ENCODE data around the gene CALHM5.

CALHM5 gene

GRCh38 chr6:116528133-116528532 is 16.7 kb downstream of the CALHM5 start:
- Histone ChIP-seq H3K4me1 (ENCODE audit: control insufficient read depth, insufficient read depth, low read length) (peaks cover 41% of the 10 kb centered on the region), H3K4me3 (ENCODE audit: low read depth, low read length) (no peak overlapping the region), H3K36me3 (ENCODE audit: control insufficient read depth in 2 of 2, insufficient read depth in 1 of 2, low read length in 2 of 2) (no peaks in the 10 kb centered on the region), H3K27ac (ENCODE audit: extremely low read depth, low read depth, low read length) (no peak overlapping the region), H3K9me3 (ENCODE audit: control insufficient read depth, insufficient read depth, low read depth, low read length) (no peaks in the 10 kb centered on the region)
- peak; percentile 60; the same call in 1 of the 2 replicates for TF ChIP-seq PRDM10 (tag by site-specific recombination; IDR thresholded peaks at IDR 0.05)
- TF ChIP-seq PBX3 (CRISPR knock-in tag; IDR thresholded peaks at IDR 0.05): no peak
- ChIA-PET CTCF (interaction anchor here (0.6 to 2.2 kb wide), 5 partner anchors 12 to 118 kb away, joined by 3 to 16 read pairs (median 5); partner anchors contain the start of gene CALHM5), POLR2A (no interaction called here)

GRCh38 chr6:116528780-116529179 is 17.3 kb downstream of the CALHM5 start:
- ChIA-PET CTCF (interaction anchor here (0.6 to 2.2 kb wide), 8 partner anchors 11 to 241 kb away, joined by 3 to 16 read pairs (median 4); partner anchors contain the start of gene CALHM5), POLR2A (no interaction called here)
- Histone ChIP-seq H3K27ac (ENCODE audit: extremely low read depth, low read depth, low read length) (no peak overlapping the region; the same call in 1 of the 2 replicates), H3K9me3 (ENCODE audit: control insufficient read depth, insufficient read depth, low read depth, low read length) (no peaks in the 10 kb centered on the region), H3K4me3 (ENCODE audit: low read depth, low read length) (no peak overlapping the region), H3K36me3 (ENCODE audit: control insufficient read depth in 2 of 2, insufficient read depth in 1 of 2, low read length in 2 of 2) (no peaks in the 10 kb centered on the region), H3K4me1 (ENCODE audit: control insufficient read depth, insufficient read depth, low read length) (peaks cover 41% of the 10 kb centered on the region)
- TF ChIP-seq ZNF449 (tag by site-specific recombination; IDR thresholded peaks at IDR 0.05): 0 out of 2 replicates have a peak, but pooled peaks have one; percentile 27
- TF ChIP-seq ZIC2 (tag by site-specific recombination; IDR thresholded peaks at IDR 0.05): no peak
- no peak for TF ChIP-seq INSM2 (tag by site-specific recombination; IDR thresholded peaks at IDR 0.05)

GRCh38 chr6:116529466-116530290 is 18.2 kb downstream of the CALHM5 start:
- ChIA-PET CTCF (interaction anchor here (0.7 to 2.2 kb wide), 10 partner anchors 14 to 261 kb away, joined by 3 to 20 read pairs (median 6); partner anchors contain the start of gene CALHM5), POLR2A (interaction anchor here (1.2 kb wide), 2 partner anchors 18 to 41 kb away, joined by 4 to 8 read pairs; partner anchors contain the start of genes CALHM5 and RWDD1)

More at GRCh38 chr6:116529466-116530290, 18.2 kb downstream of the CALHM5 start:
- TF ChIP-seq ZNF341 (tag by site-specific recombination; IDR thresholded peaks at IDR 0.05; ENCODE audit: low read depth): 0 out of 2 replicates have a peak, but pooled peaks have one; percentile 10
- TF ChIP-seq ZNF433 (tag by site-specific recombination; IDR thresholded peaks at IDR 0.05; ENCODE audit: low read depth): no peak
- TF ChIP-seq ZBTB44 (tag by site-specific recombination; IDR thresholded peaks at IDR 0.05): 0 out of 2 replicates have a peak, but pooled peaks have one; percentile 26
- no peak for TF ChIP-seq SALL2 (tag by site-specific recombination; IDR thresholded peaks at IDR 0.05; ENCODE audit: borderline replicate concordance)
- peak; percentile 94 for TF ChIP-seq GFI1B (tag by site-specific recombination; IDR thresholded peaks at IDR 0.05)
- peak; percentile 41; the same call in 1 of the 2 replicates for TF ChIP-seq ZNF10 (tag by site-specific recombination; IDR thresholded peaks at IDR 0.05)
- TF ChIP-seq ELK4 (IDR thresholded peaks at IDR 0.05; ENCODE audit: borderline replicate concordance, low read depth, low read length): no peak
- TF ChIP-seq ZNF140 (tag by site-specific recombination; IDR thresholded peaks at IDR 0.05): no peak
- no peak for TF ChIP-seq KLF10 (tag by site-specific recombination; IDR thresholded peaks at IDR 0.05)
- Histone ChIP-seq H3K4me1 (ENCODE audit: control insufficient read depth, insufficient read depth, low read length) (peaks cover 41% of the 10 kb centered on the region), H3K9me3 (ENCODE audit: control insufficient read depth, insufficient read depth, low read depth, low read length) (no peaks in the 10 kb centered on the region), H3K27ac (ENCODE audit: extremely low read depth, low read depth, low read length) (peak overlapping the region; percentile 16), H3K4me3 (ENCODE audit: low read depth, low read length) (no peak overlapping the region), H3K36me3 (ENCODE audit: control insufficient read depth in 2 of 2, insufficient read depth in 1 of 2, low read length in 2 of 2) (no peaks in the 10 kb centered on the region)
